Measurements from ENCODE around the gene HBQ1. TPM values are rescaled to one million over a fixed set of nuclear protein-coding genes. Genes with fewer than 3 reads are reported as not detected.
"Not testable (repeated sequence)": the region's sequence is repeated elsewhere in the genome, so short reads cannot be mapped to it uniquely, and the experiment has no call there.

Gene HBQ1
- polyA plus RNA-seq, 12 donors = 0.35 to 5.6 (median 0.67) TPM; not detected in 2

DNA sequence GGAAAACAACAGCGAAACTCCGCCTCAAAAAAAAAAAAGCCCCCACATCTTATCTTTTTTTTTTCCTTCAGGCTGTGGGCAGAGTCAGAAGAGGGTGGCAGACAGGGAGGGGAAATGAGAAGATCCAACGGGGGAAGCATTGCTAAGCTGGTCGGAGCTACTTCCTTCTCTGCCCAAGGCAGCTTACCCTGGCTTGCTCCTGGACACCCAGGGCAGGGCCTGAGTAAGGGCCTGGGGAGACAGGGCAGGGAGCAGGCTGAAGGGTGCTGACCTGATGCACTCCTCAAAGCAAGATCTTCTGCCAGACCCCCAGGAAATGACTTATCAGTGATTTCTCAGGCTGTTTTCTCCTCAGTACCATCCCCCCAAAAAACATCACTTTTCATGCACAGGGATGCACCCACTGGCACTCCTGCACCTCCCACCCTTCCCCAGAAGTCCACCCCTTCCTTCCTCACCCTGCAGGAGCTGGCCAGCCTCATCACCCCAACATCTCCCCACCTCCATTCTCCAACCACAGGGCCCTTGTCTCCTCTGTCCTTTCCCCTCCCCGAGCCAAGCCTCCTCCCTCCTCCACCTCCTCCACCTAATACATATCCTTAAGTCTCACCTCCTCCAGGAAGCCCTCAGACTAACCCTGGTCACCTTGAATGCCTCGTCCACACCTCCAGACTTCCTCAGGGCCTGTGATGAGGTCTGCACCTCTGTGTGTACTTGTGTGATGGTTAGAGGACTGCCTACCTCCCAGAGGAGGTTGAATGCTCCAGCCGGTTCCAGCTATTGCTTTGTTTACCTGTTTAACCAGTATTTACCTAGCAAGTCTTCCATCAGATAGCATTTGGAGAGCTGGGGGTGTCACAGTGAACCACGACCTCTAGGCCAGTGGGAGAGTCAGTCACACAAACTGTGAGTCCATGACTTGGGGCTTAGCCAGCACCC, 5.0 kb upstream of the HBQ1 start:
- DNase-seq = no peak

- not testable (repeated sequence) for DNase-seq
These were observed 4.3 kb upstream of the HBQ1 start for GRCh38 chr16:176006-176405.

GRCh38 chr16:176477-177382, 3.5 kb upstream of the HBQ1 start, which contains the start of gene HBA1:
Gene HBA1 (plus strand): TSS chr16:176680. CDS start chr16:176717, 37 bp downstream.
- DNase-seq = not testable (repeated sequence)

- DNase-seq = no peak
These were observed 2.9 kb upstream of the HBQ1 start for GRCh38 chr16:177394-177822.

GRCh38 chr16:177981-178667, 2.1 kb upstream of the HBQ1 start:
- no peak for DNase-seq

DNA sequence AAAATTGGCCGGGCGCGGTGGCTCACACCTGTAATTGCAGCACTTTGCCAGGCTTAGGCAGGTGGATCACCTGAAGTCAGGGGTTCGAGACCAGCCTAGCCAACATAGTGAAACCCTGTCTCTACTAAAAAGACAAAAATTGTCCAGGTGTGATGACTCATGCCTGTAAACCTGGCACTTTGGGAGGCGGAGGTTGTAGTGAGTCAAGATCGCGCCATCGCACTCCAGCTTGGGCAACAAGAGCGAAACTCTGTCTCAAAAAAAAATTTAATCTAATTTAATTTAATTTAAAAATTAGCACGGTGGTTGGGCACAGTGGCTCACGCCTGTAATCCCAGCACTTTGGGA, 1.6 kb upstream of the HBQ1 start:
- no peak for DNase-seq

DNA sequence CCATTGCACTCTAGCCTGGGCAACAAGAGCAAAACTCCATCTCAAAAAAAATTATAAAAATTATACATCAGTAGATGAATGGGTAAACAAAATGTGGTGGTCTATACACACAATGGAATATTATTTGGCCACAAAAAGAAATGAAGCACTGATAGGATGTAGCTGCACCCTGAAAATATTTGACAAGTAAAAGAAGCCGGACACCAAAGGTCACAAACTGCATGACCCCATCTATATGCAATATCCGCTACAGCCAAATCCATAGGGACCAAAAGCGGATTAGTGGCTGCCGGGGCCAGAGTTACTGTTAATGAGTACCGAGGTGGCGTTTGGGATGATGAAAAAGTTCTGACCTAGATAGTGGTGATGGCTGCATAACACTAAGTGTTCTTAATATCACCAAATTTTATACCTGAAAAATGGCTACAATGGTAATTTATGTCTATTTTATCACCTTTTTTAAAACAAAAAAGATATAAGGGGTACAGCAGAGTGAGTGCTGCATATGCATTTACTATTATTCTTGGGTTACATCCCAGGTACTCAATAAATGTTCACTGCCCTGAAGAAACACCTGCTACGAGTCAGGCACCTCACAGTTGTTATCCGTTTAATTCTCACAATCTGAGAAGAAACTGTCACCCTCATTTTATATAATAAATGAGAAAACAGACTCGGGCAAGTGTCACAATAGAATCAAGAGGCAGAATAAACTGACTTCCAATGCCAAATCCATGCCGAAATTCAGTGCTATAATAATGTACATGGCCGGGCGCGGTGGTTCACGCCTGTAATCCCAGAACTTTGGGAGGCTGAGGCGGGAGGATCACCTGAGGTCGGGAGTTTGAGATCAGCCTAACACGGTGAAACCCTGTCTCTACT, 807 bp upstream of the HBQ1 start:
- no peak for DNase-seq

- DNase-seq = peak; percentile 59
These were observed 664 bp downstream of the HBQ1 start for GRCh38 chr16:180681-181564.

DNA sequence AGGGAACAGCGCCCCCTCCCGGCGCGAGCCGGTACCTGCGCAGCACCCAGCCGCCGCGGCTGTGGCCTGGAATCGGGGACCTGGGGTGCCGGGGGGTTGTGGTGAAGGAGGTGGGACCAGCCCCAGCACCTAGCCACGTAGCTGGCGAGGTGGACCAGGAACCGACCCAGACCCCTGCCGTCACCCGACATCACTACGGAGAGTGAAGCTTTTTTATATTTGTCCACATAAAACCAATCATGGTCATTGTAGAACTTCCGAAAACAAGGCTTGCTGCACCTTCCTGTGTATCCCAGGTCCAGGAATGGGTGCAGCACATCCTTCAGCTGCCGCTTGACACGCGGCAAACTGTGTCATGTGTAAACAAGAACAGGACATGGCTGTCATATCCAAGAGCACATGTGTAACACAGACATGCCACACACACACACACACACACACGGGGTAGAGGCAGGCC, 1.3 kb downstream of the HBQ1 start:
- DNase-seq = no peak

- no peak for DNase-seq
These were observed 2.7 kb downstream of the HBQ1 start for GRCh38 chr16:183005-183404.

GRCh38 chr16:185213-185612, 5.0 kb downstream of the HBQ1 start:
- DNase-seq = no peak

GRCh38 chr16:185691-186090, 5.4 kb downstream of the HBQ1 start:
- DNase-seq = no peak

GRCh38 chr16:187330-187729, 7.1 kb downstream of the HBQ1 start:
- DNase-seq = no peak

GRCh38 chr16:188674-189073, 8.4 kb downstream of the HBQ1 start:
- DNase-seq = no peak

- DNase-seq = no peak
These were observed 9.4 kb downstream of the HBQ1 start for GRCh38 chr16:189604-190186.

- DNase-seq = no peak
These were observed 11.6 kb downstream of the HBQ1 start for GRCh38 chr16:191831-192230.

- no peak for DNase-seq
These were observed 12.4 kb downstream of the HBQ1 start for GRCh38 chr16:192686-193085.

GRCh38 chr16:193441-193840, 13.2 kb downstream of the HBQ1 start:
- no peak for DNase-seq

GRCh38 chr16:194516-194915, 14.3 kb downstream of the HBQ1 start:
- no peak for DNase-seq

Measured in muscle of arm (tissue), 12 donors.